Measurements from ENCODE around the gene PRAF2. TPM values are rescaled to one million over a fixed set of nuclear protein-coding genes. Genes with fewer than 3 reads are reported as not detected.

Gene PRAF2
- total RNA-seq, 4 donors from 2014 or later: 9.6 to 20.9 (median 17.2) TPM

GRCh38 chrX:49079489-49080428 lies 6.0 kb upstream of the PRAF2 start, which contains the start of gene WDR45:
Gene WDR45, minus strand, starts transcription at chrX:49079887. Its CDS starts 1,792 bp downstream, at chrX:49078095.
- H3K27ac ChIP-seq: peak within 1 kb of the TSS; percentile 85 to 95 (median 92)
- no peak for TF ChIP-seq EP300 (IDR thresholded peaks at IDR 0.05)
- peak; percentile 58 to 68 for TF ChIP-seq POLR2A (IDR thresholded peaks at IDR 0.05)
- TF ChIP-seq, protein P1, sequence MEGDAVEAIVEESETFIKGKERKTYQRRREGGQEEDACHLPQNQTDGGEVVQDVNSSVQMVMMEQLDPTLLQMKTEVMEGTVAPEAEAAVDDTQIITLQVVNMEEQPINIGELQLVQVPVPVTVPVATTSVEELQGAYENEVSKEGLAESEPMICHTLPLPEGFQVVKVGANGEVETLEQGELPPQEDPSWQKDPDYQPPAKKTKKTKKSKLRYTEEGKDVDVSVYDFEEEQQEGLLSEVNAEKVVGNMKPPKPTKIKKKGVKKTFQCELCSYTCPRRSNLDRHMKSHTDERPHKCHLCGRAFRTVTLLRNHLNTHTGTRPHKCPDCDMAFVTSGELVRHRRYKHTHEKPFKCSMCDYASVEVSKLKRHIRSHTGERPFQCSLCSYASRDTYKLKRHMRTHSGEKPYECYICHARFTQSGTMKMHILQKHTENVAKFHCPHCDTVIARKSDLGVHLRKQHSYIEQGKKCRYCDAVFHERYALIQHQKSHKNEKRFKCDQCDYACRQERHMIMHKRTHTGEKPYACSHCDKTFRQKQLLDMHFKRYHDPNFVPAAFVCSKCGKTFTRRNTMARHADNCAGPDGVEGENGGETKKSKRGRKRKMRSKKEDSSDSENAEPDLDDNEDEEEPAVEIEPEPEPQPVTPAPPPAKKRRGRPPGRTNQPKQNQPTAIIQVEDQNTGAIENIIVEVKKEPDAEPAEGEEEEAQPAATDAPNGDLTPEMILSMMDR (IDR thresholded peaks at IDR 0.05): no peak
- peak; percentile 73 for TF ChIP-seq POLR2AphosphoS5 (IDR thresholded peaks at IDR 0.05)
- ATAC-seq: peak; percentile 91
- no peaks in the 10 kb centered on the region for H3K27me3 ChIP-seq
- 0 to 44% methylated on average over 2 to 21 of the region's 55 CpGs for WGBS, 2 donors (ENCODE audit: low coverage in 1 of 2)
- H3K36me3 ChIP-seq: peaks cover 0 to 33% of the 10 kb centered on the region in 2 donors
- peaks cover 0 to 15% (median 3%) of the 10 kb centered on the region in 3 donors for H3K4me1 ChIP-seq
- peak within 1 kb of the TSS; percentile 67 to 79 for H3K4me3 ChIP-seq
- no peaks in the 10 kb centered on the region for H3K9me3 ChIP-seq

DNA sequence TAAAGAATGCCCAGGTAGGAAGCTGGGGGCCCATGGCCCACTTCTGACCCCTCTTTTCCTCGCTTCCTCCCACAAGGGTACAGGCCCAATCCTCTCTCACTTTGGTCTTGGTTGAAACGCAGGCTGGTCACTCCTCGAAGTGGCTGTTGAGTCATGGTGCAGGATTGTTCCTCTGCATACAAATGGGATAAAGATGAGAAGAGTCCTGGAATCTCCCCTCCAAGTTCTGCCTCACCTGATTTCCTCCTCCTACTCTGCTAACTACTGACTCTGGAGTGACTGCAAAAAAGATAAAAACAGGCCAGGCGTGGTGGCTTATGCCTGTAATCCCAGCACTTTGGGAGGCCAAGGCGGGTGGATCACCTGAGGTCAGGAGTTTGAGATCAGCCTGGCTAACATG lies 4.1 kb upstream of the PRAF2 start:
- no peak for ATAC-seq
- Histone ChIP-seq H3K4me3 (no peak overlapping the region), H3K27ac (peak overlapping the region in 1 of 4 donors; percentile 92), H3K9me3 (no peaks in the 10 kb centered on the region), H3K4me1 (peaks cover 0 to 29% (median 3%) of the 10 kb centered on the region in 3 donors), H3K36me3 (peaks cover 0 to 36% of the 10 kb centered on the region in 2 donors), H3K27me3 (no peaks in the 10 kb centered on the region)
- WGBS, 2 donors (ENCODE audit: low coverage in 1 of 2): 83 to 90% methylated on average over 2 of the region's 5 CpGs
- TF ChIP-seq POLR2AphosphoS5 (IDR thresholded peaks at IDR 0.05) (no peak), EP300 (IDR thresholded peaks at IDR 0.05) (no peak), POLR2A (IDR thresholded peaks at IDR 0.05) (no peak)
- TF ChIP-seq, protein P1 (IDR thresholded peaks at IDR 0.05): no peak

- ATAC-seq: no peak
- H3K27ac ChIP-seq: no peak overlapping the region
- no peaks in the 10 kb centered on the region for H3K27me3 ChIP-seq
- peaks cover 0 to 39% (median 3%) of the 10 kb centered on the region in 3 donors for H3K4me1 ChIP-seq
- 79% methylated on average over 7 of the region's 13 CpGs; no CpG with 5 or more reads in 1 of the 2 donors for WGBS, 2 donors (ENCODE audit: low coverage in 1 of 2)
- TF ChIP-seq POLR2AphosphoS5 (IDR thresholded peaks at IDR 0.05) (no peak), POLR2A (IDR thresholded peaks at IDR 0.05) (no peak), EP300 (IDR thresholded peaks at IDR 0.05) (no peak)
- TF ChIP-seq, protein P1 (IDR thresholded peaks at IDR 0.05): no peak
- no peaks in the 10 kb centered on the region for H3K9me3 ChIP-seq
- H3K36me3 ChIP-seq: peaks cover 0 to 36% of the 10 kb centered on the region in 2 donors
- H3K4me3 ChIP-seq: no peak overlapping the region
These were observed 1.5 kb upstream of the PRAF2 start for GRCh38 chrX:49075347-49075746.

- peak overlapping the region in 3 of 4 donors; percentile 47 to 75 (median 74) for H3K27ac ChIP-seq
- H3K36me3 ChIP-seq: peaks cover 0 to 32% of the 10 kb centered on the region in 2 donors
- peak overlapping the region in 1 of 2 donors; percentile 61 for H3K4me3 ChIP-seq
- no peaks in the 10 kb centered on the region for H3K27me3 ChIP-seq
- peaks cover 0 to 25% (median 0%) of the 10 kb centered on the region in 3 donors for H3K4me1 ChIP-seq
- ATAC-seq: no peak
- WGBS, 2 donors (ENCODE audit: low coverage in 1 of 2): 15 to 43% methylated on average over 5 to 7 of the region's 10 CpGs
- H3K9me3 ChIP-seq: no peaks in the 10 kb centered on the region
- TF ChIP-seq POLR2A (IDR thresholded peaks at IDR 0.05) (no peak), EP300 (IDR thresholded peaks at IDR 0.05) (no peak), POLR2AphosphoS5 (IDR thresholded peaks at IDR 0.05) (no peak)
- TF ChIP-seq, protein P1 (IDR thresholded peaks at IDR 0.05): no peak
These were observed 1.1 kb downstream of the PRAF2 start for GRCh38 chrX:49072712-49073095.
